ENCODE data around the gene SLC5A10.
"Not testable (repeated sequence)": the region's sequence is repeated elsewhere in the genome, so short reads cannot be mapped to it uniquely, and the experiment has no call there.

SLC5A10 gene

DNA sequence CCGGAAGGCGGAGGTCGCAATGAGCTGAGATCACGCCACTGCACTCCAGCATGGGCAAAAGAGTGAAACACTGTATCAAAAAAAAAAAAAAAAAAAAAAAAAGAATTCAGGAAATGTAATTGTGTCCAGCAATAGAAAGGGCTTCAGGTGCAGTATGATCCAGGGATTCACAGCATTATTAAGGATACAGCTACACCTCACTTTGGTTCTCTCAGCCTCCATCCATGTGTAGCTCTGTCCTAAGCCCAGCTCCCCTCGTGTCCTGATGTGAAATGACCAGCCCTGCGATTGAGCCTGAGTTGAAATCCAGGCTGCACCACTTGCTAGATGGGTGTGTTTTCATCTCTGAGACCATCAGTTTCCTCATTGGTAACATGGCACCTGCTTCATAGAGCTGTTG is 3.0 kb downstream of the SLC5A10 start:
- no peak overlapping the region for H3K27ac ChIP-seq

DNA sequence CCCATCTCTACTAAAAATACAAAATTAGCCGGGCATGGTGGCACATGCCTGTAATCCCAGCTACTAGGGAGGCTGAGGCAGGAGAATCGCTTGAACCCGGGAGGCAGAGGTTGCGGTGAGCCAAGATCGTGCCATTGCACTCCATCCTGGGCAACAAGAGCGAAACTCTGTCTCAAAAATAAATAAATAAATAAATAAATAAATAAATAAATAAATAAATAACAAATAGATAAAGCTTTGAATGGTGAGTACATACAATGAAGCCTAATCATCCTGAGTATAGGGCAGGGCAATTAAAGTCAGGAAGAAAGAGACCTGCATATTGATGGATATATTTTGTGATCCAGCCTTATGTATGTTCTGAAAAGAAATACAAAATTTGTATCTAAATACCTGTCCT is 4.1 kb downstream of the SLC5A10 start:
- H3K27ac ChIP-seq: not testable (repeated sequence)

More for the DNA sequence above, 3.0 kb downstream of the SLC5A10 start:
- TF ChIP-seq, protein P1, sequence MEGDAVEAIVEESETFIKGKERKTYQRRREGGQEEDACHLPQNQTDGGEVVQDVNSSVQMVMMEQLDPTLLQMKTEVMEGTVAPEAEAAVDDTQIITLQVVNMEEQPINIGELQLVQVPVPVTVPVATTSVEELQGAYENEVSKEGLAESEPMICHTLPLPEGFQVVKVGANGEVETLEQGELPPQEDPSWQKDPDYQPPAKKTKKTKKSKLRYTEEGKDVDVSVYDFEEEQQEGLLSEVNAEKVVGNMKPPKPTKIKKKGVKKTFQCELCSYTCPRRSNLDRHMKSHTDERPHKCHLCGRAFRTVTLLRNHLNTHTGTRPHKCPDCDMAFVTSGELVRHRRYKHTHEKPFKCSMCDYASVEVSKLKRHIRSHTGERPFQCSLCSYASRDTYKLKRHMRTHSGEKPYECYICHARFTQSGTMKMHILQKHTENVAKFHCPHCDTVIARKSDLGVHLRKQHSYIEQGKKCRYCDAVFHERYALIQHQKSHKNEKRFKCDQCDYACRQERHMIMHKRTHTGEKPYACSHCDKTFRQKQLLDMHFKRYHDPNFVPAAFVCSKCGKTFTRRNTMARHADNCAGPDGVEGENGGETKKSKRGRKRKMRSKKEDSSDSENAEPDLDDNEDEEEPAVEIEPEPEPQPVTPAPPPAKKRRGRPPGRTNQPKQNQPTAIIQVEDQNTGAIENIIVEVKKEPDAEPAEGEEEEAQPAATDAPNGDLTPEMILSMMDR (IDR thresholded peaks at IDR 0.05): no peak
- TF ChIP-seq ZFX (IDR thresholded peaks at IDR 0.05; ENCODE audit: borderline replicate concordance): no peak

DNA sequence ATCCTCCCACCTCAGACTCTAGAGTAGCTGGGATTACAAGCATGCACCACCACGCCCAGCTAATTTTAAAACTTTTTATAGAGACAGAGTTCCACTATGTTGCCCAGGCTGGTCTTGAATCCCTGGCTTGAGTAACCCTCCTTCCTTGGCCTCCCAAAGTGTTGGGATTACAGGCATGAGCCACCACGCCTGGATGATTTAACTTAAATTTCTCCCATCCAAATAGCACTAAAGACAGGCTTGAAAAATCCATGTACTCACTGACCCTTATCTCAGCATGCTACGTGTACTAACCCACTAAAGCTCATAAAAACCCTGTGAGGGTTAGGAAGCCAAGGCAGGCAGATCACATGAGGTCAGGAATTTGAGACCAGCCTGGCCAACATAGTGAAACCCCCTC is 4.6 kb downstream of the SLC5A10 start:
- TF ChIP-seq, protein P1 (IDR thresholded peaks at IDR 0.05): no peak
- H3K27ac ChIP-seq: no peak overlapping the region

DNA sequence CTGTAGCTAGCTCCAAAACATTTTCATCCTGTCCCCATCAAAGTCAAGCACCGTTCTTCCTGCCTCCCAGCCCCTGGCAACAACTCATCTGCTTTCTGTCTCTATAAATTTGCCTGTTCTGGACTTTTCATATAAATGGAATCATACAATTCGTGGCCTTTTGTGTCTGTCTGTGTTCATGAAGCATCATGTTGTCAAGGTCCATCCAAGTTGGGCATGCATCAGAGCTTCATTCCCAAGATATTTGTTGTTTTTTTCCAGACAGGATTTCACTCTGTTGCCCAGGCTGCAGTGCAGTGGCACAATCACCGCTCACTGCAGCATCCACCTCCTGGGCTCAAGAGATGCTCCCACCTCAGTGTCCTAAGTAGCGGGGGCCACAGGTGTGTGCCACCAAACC is 5.9 kb downstream of the SLC5A10 start:
- no peak overlapping the region for H3K27ac ChIP-seq
- TF ChIP-seq, protein P1 (IDR thresholded peaks at IDR 0.05): no peak
- no peak for TF ChIP-seq ZFX (IDR thresholded peaks at IDR 0.05; ENCODE audit: borderline replicate concordance)

DNA sequence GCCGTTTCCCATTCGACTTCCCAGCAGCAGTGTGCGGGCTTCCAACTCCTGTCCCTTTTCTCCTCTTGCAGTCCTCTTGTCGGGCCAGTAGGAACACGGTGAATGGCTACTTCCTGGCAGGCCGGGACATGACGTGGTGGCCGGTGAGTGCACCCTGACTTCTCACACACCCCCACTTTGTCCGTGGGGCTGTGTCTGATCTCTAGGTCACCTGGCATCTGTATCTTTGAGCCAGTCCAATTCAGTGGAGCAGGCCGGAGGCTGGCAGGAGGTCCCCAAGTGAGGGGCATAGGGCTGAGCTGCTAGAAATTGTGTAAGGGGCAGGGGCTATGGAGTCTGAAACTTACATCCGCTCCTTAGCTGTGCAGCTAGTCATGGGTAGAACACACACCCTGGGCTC is 6.6 kb downstream of the SLC5A10 start:
- H3K27ac ChIP-seq: no peak overlapping the region
- no peak for TF ChIP-seq ZFX (IDR thresholded peaks at IDR 0.05; ENCODE audit: borderline replicate concordance)
- TF ChIP-seq, protein P1 (IDR thresholded peaks at IDR 0.05): no peak

DNA sequence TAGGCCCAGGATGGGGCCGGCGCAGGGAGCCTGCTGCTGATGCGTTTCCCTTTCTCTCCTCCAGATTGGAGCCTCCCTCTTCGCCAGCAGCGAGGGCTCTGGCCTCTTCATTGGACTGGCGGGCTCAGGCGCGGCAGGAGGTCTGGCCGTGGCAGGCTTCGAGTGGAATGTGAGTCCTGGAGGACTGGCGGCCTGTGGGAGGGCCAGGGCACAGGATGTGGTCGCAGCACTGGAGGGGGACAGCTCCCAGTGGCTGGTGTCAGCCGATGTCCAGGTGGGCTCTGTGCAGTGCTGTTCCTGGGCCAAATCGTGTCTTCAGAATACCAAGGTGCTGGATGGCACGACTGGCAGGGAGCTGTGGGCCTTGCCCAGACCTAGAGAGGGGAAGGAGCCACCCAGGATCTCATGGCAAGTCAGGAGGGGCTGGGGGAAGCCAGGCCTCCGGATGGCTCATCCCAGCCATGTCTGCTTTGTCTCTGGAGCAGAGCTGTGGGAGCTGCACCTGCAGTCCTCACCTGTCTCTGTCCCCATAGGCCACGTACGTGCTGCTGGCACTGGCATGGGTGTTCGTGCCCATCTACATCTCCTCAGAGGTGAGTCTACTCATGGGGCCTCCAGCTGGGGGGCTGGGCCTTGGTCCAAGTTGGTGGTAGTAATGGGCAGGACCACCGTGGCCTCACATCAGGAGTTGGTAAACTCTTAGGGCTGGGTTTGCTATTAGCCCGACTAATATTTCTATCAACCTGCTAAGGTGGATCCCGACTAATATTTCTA is 7.3 kb downstream of the SLC5A10 start:
- H3K27ac ChIP-seq: no peak overlapping the region
- TF ChIP-seq, protein P1 (IDR thresholded peaks at IDR 0.05): no peak
- TF ChIP-seq ZFX (IDR thresholded peaks at IDR 0.05; ENCODE audit: borderline replicate concordance): no peak

DNA sequence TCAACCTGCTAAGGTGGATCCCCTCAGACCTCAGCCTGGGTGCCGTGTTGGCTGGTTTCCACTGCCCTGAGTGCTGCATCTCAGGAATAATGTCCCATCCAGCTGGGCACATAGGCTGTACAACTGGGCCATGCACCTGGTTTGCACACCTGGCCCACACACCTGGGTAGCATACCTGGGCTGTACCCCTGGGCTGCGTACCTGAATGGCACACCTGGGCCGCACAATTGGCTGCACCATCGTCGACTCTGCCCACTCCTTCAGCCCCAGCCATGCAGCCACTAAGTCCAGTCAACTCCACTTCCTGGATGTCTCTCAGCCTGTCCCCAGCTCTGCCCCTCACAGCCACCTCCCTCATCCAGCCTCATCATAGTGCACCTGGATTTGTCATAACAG is 7.9 kb downstream of the SLC5A10 start:
- TF ChIP-seq, protein P1 (IDR thresholded peaks at IDR 0.05): no peak
- no peak for TF ChIP-seq ZFX (IDR thresholded peaks at IDR 0.05; ENCODE audit: borderline replicate concordance)
- no peak overlapping the region for H3K27ac ChIP-seq

DNA sequence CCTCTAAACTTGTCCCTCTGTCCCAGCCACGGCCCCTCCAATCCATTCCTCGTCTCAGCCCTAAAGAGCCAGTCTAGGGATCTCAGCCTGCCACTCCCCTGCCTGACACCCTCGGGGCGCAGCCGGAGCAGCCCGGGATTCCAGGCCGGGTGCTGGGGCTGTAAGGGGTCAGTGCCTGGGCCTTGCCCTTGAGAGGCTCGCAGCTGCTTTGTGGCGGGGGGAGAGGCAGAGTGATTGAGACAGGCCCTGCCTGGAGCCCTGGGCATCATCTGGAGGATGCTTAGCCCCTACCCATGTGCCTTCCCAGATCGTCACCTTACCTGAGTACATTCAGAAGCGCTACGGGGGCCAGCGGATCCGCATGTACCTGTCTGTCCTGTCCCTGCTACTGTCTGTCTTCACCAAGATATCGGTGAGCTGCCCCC is 8.3 kb downstream of the SLC5A10 start:
- H3K27ac ChIP-seq: no peak overlapping the region
- no peak for TF ChIP-seq ZFX (IDR thresholded peaks at IDR 0.05; ENCODE audit: borderline replicate concordance)
- TF ChIP-seq, protein P1 (IDR thresholded peaks at IDR 0.05): no peak
